Dendritic cell treated with granulocyte-macrophage colony-stimulating factor and Interleukin-4, amounts not matched to agents 40 ng/mL and 50 ng/mL, for 4 days (primary cell): ENCODE data around the gene DOCK9.

Experiments used
- H3K27ac Mint-ChIP-seq: one replicate; pipeline ENCODE4 v1.8.0; 2022; ENCODE audit warnings: mild to moderate bottlenecking, mixed read lengths
- H3K27me3 Mint-ChIP-seq: one replicate; pipeline ENCODE4 v1.8.0; 2022; ENCODE audit warnings: mild to moderate bottlenecking, mixed read lengths
- H3K36me3 Mint-ChIP-seq: one replicate; pipeline ENCODE4 v1.8.0; 2022; ENCODE audit warnings: low read depth, mixed read lengths
- H3K4me1 Mint-ChIP-seq: one replicate; pipeline ENCODE4 v1.8.0; 2022; ENCODE audit warnings: low read depth, mixed read lengths
- H3K4me3 Mint-ChIP-seq: one replicate; pipeline ENCODE4 v1.8.0; 2022; ENCODE audit warnings: mild to moderate bottlenecking, moderate library complexity, mixed read lengths
- H3K9me3 Mint-ChIP-seq: one replicate; pipeline ENCODE4 v1.8.0; 2022; ENCODE audit warnings: mixed read lengths
- intact Hi-C: fragments of 100-400 bp; cut with micrococcal nuclease; formaldehyde crosslinking; loops from one replicate; pipeline ENCODE4 v1.15.0; 2022

DOCK9 gene

GRCh38 chr13:98839856-98840769 is 137.8 kb downstream of the DOCK9 start:
- Mint-ChIP-seq H3K27me3 (peaks cover 29% of the 10 kb centered on the region), H3K4me3 (no peak overlapping the region), H3K9me3 (no peaks in the 10 kb centered on the region), H3K4me1 (peaks cover 5% of the 10 kb centered on the region), H3K27ac (no peak overlapping the region), H3K36me3 (no peaks in the 10 kb centered on the region)
- intact Hi-C loops: loop anchor here (5.0 kb wide), 1 partner anchor 393 kb away; no protein-coding TSS in a partner anchor

DNA sequence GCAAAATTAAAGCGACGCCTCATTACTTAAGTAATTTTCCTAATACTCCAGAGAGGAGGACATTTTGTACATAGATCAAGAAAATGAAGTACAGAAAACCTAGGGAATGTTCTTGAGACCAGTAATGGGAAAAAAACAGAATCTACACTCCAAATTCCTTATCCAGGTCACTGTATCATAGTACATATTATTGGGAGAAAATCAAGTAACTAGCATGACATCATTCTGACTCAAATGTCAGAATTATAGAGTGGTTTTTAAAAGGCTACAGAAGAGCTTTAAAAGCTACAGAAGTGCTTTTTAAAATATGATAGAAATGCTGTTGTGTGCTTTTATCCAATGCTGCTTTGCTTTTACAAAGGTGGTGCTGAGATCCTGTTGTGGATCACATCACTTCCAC is 139.1 kb downstream of the DOCK9 start:
- intact Hi-C loops: no loop called here
- peaks cover 5% of the 10 kb centered on the region for H3K4me1 Mint-ChIP-seq
- H3K27me3 Mint-ChIP-seq: peaks cover 24% of the 10 kb centered on the region
- H3K36me3 Mint-ChIP-seq: no peaks in the 10 kb centered on the region
- no peaks in the 10 kb centered on the region for H3K9me3 Mint-ChIP-seq
- H3K4me3 Mint-ChIP-seq: no peak overlapping the region
- H3K27ac Mint-ChIP-seq: no peak overlapping the region

DNA sequence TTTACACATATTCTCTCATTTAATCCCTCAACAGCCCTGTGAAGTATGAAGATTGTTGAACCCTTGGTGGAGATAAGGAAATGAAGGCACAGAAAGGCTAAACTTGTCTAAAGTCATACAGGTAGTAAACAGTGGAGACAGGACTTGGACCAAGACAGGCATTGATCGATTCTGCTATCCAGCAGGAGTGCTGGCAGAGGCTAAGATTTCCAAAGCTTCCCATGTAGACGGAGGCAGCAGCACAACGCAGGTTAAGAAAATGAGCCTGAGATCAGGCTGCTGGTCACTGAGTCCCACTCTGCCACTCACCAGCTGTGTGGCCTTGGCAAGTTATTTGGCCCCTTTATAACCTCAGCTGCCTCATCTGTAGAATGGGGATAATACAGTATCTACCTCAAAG is 140.0 kb downstream of the DOCK9 start:
- Mint-ChIP-seq H3K4me1 (peaks cover 5% of the 10 kb centered on the region), H3K36me3 (no peaks in the 10 kb centered on the region), H3K4me3 (no peak overlapping the region), H3K9me3 (no peaks in the 10 kb centered on the region), H3K27me3 (peaks cover 22% of the 10 kb centered on the region), H3K27ac (no peak overlapping the region)
- intact Hi-C loops: no loop called here

DNA sequence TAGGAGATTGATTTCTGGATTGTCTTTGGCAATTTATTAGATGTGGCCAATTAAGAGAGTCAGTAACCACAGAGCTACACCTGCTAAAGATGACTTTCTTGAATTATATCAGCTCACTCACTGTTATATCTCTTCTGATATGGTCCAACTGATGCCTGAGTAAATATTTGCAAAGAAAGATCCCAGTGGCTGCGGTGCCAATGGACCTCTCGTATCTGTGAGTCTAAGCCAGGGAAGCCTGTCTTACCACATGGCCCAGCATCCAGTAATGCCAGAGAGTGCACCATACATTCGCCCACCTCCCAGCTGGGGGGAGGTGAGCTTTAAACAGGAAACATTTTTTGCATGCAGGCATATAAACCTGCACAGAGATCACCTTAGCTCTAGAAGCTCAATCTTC is 142.7 kb downstream of the DOCK9 start:
- H3K4me1 Mint-ChIP-seq: peaks cover 5% of the 10 kb centered on the region
- H3K9me3 Mint-ChIP-seq: no peaks in the 10 kb centered on the region
- intact Hi-C loops: no loop called here
- H3K27ac Mint-ChIP-seq: no peak overlapping the region
- no peak overlapping the region for H3K4me3 Mint-ChIP-seq
- H3K36me3 Mint-ChIP-seq: no peaks in the 10 kb centered on the region
- H3K27me3 Mint-ChIP-seq: peaks cover 27% of the 10 kb centered on the region

DNA sequence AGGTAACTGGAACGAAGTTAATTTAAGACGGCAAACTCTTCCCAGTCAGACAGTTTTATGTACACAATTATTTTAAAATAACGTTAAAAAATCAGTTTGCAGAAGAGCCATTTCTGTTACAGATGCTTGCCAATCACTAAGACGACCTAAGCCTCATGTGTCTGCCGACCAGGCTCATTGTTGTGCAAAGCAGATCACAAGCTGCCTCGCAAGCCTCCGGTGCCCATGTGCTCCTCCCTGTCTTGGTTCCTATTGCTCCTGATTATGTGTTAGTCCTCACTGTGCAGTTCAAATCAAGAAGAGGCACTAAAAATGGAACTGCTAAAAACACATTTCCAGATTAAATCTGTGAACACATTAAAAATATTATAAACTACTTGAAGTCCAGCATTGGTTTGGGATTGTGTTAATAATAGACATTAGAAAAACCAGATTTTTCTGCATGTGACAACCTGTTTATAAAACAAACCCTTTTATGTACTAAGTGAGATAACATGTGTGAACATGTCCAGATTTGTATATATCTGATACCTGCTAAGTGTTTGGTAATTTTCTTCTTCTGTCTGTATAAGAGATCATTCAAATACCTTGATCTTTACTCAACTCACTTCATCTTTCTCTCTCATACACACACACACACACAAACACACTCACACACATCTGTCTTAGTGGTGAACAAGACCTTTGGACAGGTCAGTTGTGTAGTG is 143.5 kb downstream of the DOCK9 start:
- no peak overlapping the region for H3K27ac Mint-ChIP-seq

DNA sequence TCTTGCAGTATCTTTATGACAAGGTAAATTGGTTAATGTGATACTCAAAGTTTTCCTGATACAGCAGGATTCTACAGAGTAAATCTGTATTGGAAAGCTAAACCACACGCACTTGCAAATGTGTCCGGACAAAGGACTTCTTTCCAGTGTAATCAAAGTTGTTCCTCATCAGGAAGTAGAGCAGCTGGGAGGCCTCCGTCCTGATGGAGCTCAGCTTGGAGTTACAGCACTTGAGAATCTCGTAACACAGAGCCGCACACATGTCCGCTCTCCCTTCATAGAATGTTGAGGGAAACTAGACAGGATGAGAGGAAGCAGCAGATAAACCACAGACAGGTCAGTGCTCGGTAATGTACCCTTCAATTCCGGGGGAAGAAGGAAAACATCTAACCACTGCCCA is 146.6 kb downstream of the DOCK9 start:
- intact Hi-C loops: no loop called here
- H3K36me3 Mint-ChIP-seq: no peaks in the 10 kb centered on the region
- H3K27me3 Mint-ChIP-seq: peaks cover 23% of the 10 kb centered on the region
- H3K4me3 Mint-ChIP-seq: no peak overlapping the region
- H3K27ac Mint-ChIP-seq: no peak overlapping the region
- no peaks in the 10 kb centered on the region for H3K9me3 Mint-ChIP-seq
- no peaks in the 10 kb centered on the region for H3K4me1 Mint-ChIP-seq

More for the DNA sequence above, 143.5 kb downstream of the DOCK9 start:
- H3K27me3 Mint-ChIP-seq: peaks cover 25% of the 10 kb centered on the region
- H3K4me1 Mint-ChIP-seq: no peaks in the 10 kb centered on the region
- H3K9me3 Mint-ChIP-seq: no peaks in the 10 kb centered on the region
- no peaks in the 10 kb centered on the region for H3K36me3 Mint-ChIP-seq
- no peak overlapping the region for H3K4me3 Mint-ChIP-seq
- intact Hi-C loops: no loop called here

DNA sequence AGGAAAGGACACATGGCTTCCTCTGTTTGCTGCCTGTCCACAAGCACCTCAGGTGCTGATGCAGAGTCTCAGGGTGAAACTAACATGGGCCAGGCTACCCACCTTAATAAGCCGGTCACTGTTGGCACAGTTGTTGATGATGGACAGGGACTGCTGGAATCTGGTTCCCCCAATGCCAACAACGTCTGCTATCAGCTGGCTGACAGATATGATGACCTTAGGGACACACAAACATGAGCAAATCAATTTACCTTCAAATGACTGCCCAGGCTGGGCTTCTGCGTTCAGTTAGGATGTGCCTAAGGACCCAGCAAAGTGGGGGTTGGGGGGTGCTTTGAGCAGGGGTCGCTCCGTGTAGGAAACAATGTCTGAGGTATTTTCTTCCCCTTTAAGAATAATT is 148.3 kb downstream of the DOCK9 start:
- H3K27me3 Mint-ChIP-seq: peaks cover 24% of the 10 kb centered on the region
- no peak overlapping the region for H3K4me3 Mint-ChIP-seq
- no peak overlapping the region for H3K27ac Mint-ChIP-seq
- intact Hi-C loops: no loop called here
- peaks cover 9% of the 10 kb centered on the region for H3K4me1 Mint-ChIP-seq
- no peaks in the 10 kb centered on the region for H3K36me3 Mint-ChIP-seq
- H3K9me3 Mint-ChIP-seq: no peaks in the 10 kb centered on the region

GRCh38 chr13:98828614-98829013 is 149.2 kb downstream of the DOCK9 start:
- Mint-ChIP-seq H3K27me3 (peaks cover 24% of the 10 kb centered on the region), H3K9me3 (no peaks in the 10 kb centered on the region), H3K4me1 (peaks cover 9% of the 10 kb centered on the region), H3K4me3 (no peak overlapping the region), H3K27ac (no peak overlapping the region), H3K36me3 (no peaks in the 10 kb centered on the region)
- intact Hi-C loops: no loop called here

- H3K4me1 Mint-ChIP-seq: peaks cover 9% of the 10 kb centered on the region
- H3K27me3 Mint-ChIP-seq: peaks cover 17% of the 10 kb centered on the region
- no peaks in the 10 kb centered on the region for H3K36me3 Mint-ChIP-seq
- no peak overlapping the region for H3K27ac Mint-ChIP-seq
- H3K9me3 Mint-ChIP-seq: no peaks in the 10 kb centered on the region
- H3K4me3 Mint-ChIP-seq: no peak overlapping the region
- intact Hi-C loops: no loop called here
Observed at GRCh38 chr13:98827449-98827848, 150.4 kb downstream of the DOCK9 start.

- Mint-ChIP-seq H3K4me3 (no peak overlapping the region), H3K36me3 (no peaks in the 10 kb centered on the region), H3K4me1 (peaks cover 13% of the 10 kb centered on the region), H3K27ac (no peak overlapping the region), H3K27me3 (peaks cover 23% of the 10 kb centered on the region), H3K9me3 (no peaks in the 10 kb centered on the region)
- intact Hi-C loops: no loop called here
Observed at GRCh38 chr13:98826146-98826545, 151.7 kb downstream of the DOCK9 start.

DNA sequence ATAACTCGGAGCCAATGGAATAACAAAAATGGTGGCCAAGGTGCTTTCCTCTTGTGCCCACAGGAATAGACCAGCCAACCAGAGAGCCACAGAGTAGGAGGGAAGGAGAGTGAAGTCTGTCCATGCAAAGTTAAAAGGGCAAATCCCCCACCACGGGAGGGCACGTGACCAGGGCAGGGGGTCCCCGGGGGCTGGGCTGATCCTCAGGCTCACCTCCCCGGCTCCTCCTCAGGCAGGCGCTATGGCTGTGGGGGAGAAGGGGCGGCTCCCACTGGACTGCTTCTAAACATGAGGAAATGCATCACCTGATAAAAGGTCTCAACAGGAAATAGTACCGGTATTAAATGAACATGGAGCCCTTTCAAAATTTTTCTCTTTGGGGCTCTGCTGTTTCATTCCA is 152.2 kb downstream of the DOCK9 start:
- Mint-ChIP-seq H3K27ac (no peak overlapping the region), H3K4me3 (no peak overlapping the region), H3K4me1 (peaks cover 13% of the 10 kb centered on the region), H3K9me3 (no peaks in the 10 kb centered on the region), H3K36me3 (no peaks in the 10 kb centered on the region), H3K27me3 (peaks cover 25% of the 10 kb centered on the region)
- intact Hi-C loops: no loop called here

- Mint-ChIP-seq H3K9me3 (no peaks in the 10 kb centered on the region), H3K27me3 (peaks cover 23% of the 10 kb centered on the region), H3K27ac (no peak overlapping the region), H3K4me1 (peaks cover 13% of the 10 kb centered on the region), H3K4me3 (no peak overlapping the region), H3K36me3 (no peaks in the 10 kb centered on the region)
- intact Hi-C loops: no loop called here
Observed at GRCh38 chr13:98824376-98825160, 153.3 kb downstream of the DOCK9 start.

- H3K4me1 Mint-ChIP-seq: peaks cover 13% of the 10 kb centered on the region
Observed at GRCh38 chr13:98823442-98823841, 154.4 kb downstream of the DOCK9 start.

DNA sequence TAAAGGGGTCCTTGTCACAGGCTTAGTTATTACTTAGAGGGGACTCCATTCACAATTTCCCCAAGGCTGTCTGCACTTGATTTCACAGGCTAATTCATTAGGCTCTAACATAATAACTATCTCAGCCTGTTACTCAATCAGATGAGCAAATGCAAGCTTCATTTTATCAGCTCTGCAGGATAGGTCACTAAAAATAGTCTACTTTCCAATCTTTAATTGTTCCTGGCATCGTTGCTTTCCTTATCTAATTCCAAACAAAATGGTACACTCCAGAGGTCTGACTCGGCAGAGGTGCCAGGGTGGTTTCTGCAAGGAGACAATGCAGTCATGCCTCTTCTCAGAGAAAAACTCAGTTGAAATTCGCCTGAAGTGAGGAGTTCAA is 155.6 kb downstream of the DOCK9 start:
- H3K36me3 Mint-ChIP-seq: no peaks in the 10 kb centered on the region
- no peaks in the 10 kb centered on the region for H3K9me3 Mint-ChIP-seq

More at GRCh38 chr13:98823442-98823841, 154.4 kb downstream of the DOCK9 start:
- intact Hi-C loops: no loop called here
- no peak overlapping the region for H3K27ac Mint-ChIP-seq
- no peaks in the 10 kb centered on the region for H3K9me3 Mint-ChIP-seq
- H3K27me3 Mint-ChIP-seq: peaks cover 27% of the 10 kb centered on the region
- H3K36me3 Mint-ChIP-seq: no peaks in the 10 kb centered on the region
- no peak overlapping the region for H3K4me3 Mint-ChIP-seq

More for the DNA sequence above, 155.6 kb downstream of the DOCK9 start:
- peaks cover 13% of the 10 kb centered on the region for H3K4me1 Mint-ChIP-seq
- intact Hi-C loops: no loop called here
- H3K27ac Mint-ChIP-seq: no peak overlapping the region
- H3K4me3 Mint-ChIP-seq: no peak overlapping the region
- H3K27me3 Mint-ChIP-seq: peaks cover 24% of the 10 kb centered on the region
